GM12872 (cell line): ENCODE measurements around the gene SPOCD1.

Experiments used
- TF ChIP-seq, protein P1 (sequence below): IDR thresholded peaks from 3 replicates; pipeline ENCODE4 v1.5.1; 2011; ENCODE audit warnings: low read depth, mild to moderate bottlenecking, low read length, moderate library complexity; ENCODE audit not compliant: insufficient read depth

SPOCD1 gene

DNA sequence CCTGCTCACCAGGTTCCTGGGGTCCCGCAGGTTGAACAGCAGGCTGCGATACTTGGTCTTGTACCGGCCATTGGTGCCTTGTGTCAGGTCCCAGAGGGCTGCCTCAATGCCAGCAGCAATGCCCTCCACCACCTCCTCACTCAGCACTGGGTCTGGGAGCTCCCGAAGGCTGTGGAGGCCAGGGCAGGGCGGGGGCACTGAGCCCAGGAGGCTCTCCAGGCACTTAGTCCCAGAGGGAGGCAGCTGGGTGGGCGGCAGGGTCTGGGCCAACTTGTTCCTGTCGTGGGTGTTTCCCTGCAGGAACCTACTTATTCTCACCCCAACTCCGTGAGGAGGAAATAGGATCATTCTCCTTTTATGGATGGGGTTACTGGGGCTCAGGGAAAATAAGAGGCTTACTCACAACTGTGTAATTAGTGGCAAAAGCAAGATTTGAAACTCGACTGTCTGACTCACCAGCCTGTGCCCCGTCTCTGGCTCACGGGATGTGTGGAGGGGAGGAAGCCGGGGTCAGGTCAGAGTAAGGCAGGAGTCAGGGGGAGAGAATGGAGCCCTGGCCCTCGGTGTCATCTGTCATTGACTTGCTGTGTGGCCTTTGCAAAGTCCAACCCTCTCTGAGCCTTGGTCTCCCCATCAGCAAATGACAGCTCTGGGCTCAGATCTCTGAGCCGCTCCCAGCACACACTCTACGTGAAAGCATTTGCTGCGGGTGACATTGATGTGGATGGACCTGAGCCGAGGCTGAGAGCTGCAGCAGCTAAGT is 17.2 kb downstream of the SPOCD1 start:
- TF ChIP-seq, protein P1, sequence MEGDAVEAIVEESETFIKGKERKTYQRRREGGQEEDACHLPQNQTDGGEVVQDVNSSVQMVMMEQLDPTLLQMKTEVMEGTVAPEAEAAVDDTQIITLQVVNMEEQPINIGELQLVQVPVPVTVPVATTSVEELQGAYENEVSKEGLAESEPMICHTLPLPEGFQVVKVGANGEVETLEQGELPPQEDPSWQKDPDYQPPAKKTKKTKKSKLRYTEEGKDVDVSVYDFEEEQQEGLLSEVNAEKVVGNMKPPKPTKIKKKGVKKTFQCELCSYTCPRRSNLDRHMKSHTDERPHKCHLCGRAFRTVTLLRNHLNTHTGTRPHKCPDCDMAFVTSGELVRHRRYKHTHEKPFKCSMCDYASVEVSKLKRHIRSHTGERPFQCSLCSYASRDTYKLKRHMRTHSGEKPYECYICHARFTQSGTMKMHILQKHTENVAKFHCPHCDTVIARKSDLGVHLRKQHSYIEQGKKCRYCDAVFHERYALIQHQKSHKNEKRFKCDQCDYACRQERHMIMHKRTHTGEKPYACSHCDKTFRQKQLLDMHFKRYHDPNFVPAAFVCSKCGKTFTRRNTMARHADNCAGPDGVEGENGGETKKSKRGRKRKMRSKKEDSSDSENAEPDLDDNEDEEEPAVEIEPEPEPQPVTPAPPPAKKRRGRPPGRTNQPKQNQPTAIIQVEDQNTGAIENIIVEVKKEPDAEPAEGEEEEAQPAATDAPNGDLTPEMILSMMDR: no peak

DNA sequence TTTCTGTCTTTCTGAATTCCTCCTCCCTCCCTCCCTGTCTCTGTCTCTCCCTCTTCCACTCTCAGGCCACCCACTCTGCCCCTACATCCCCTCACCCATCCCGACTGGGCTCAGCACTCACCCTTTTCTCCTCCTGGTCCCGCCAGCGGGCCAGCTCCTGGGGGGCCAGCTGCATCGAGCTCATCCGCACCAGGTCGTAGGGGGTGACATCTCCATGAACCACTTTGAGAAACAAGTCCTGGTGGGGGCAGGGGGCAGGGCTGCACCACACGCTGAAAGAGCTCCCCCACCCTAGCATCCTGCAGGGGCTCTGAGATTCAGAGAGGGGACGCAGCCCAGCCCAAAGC is 17.8 kb downstream of the SPOCD1 start:
- TF ChIP-seq, protein P1: no peak

DNA sequence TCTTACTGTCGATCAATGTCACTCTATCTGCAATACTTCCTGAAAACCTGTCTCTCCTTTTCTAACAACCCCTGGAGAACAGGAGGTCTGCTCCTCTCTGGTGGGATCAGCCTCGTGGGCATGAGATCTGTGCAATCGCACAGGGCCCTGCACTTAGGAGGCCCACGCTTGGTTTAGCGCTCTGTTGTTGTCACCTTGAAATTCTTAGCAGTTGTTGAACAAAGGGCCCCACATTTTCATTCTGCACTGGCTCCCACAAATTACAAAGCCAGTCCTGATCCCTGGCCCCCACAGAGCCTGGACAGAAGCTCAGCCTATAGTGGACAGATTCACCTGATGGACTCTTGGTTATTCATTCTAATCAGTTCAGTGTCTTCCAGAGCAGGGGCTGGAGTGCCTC is 18.6 kb downstream of the SPOCD1 start:
- TF ChIP-seq, protein P1: no peak

DNA sequence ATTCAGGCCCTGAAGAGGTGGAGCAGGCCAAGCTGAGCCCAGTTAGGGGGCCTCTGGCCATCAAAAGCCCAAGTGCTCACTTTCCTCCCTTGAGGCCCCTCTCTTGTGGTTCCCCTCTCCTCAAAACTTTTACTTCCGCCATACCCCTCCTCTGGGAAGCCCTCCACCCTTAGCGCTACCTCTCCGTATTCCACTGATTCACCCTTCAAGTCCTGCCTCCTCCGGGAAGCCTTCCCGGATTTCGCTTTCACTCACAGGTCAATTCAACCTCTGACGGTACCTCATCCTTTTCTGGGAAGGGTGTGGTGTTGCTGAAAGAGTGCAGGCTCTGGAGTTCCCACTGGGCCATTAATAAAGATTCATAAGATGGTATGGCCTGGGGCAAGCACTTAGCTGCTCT is 19.1 kb downstream of the SPOCD1 start:
- TF ChIP-seq, protein P1: no peak

DNA sequence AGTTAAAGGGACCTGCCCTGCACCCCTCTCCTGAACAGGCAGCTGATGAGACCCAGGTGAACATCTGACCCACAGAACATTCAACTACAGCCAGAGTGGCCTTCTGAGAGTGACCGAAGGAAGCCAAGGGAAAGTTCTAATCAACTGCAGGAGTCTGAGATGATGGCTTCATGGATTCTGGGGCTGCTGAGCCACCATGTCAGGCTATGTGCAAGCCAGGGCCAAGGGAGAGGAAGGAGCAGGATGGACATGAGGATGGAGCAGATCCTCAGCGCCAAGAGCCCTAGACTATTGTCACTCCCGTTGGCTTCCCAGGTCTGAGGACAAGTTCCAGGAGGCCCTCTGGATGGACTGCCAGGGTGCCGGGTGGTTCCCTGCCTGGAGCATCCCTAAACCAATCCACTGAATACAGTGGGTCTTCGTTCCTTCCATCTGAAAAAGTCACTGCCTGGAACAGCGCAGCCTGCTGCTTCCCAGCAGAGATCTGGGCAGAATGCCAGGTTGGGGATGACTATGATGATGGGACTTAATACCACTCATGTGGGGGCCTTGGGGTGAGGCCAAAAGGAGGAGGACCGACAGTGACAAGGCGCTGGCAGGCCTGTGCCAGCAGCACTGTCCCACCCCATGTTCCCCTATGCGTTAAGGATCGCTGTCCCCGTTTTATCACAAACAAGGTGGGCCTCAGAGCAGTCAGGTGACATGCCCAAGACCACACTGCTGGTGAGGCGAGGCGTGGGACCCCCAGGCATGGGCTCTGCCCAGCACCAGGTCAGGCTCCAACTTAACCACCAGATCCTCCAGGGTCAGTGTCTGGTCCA is 19.8 kb downstream of the SPOCD1 start:
- TF ChIP-seq, protein P1: no peak

DNA sequence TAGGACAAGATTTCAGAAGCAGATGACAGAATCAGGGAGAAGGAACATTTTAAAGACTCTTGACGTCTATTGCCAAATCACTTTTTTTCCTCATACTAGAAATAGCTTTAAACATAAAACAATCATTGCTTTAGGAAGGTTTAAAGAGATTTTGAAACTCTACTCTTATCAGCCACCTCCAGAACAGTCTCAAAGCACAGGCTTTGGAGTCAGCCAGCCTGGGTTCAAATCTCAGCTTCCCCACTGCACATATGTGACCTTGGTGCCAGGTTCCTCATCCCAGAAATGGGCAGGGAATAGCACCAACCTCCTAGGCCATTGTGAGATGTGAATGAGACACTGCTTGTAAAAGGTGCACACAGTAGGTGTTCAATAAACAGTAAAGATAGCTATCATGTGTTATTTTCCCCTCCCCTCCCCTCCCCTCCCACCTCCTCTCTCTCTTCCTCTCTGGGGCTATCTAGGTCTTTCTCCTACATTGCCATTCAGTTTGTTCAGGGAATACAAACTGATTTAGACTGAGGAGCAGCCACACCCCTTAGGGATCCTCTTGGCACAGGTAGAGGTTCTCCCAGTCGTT is 20.6 kb downstream of the SPOCD1 start:
- TF ChIP-seq, protein P1: no peak

DNA sequence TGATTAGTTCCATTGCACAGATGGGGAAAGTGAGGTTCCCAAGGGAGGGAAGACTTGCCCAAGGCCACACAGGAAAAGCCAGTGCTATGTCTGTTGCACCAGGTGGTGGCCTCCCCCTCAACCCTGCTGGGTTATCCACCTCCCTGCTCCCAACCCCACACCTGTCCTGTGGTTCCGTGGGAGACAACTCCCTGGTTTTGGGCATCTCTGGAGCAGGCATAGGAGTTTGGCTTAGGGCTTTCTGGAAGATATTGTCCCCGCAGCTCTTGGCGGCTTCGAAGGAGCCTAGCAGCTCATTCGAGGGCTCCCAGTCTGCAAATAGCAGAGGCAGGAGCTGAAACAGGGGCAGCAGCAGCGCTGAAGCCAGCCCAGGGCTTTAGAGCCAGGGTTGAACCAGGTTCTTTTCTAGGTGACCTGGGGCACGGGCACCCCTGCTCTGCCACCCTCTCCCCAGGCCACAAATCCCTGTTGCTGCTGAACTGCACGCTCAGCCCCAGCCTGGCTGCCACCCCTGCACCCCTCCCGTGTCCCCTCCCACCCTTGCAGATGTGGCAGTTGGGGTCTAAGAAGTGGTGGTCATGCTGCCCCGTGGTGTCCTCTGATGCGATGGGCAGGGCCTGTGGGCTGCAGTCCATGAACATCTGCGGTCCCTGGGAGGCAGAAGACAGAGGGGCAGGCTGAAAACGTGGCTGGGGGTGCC is 22.1 kb downstream of the SPOCD1 start:
- TF ChIP-seq, protein P1: no peak
